ENCODE results near the gene C2CD4C.
"Not testable (repeated sequence)": the region's sequence is repeated elsewhere in the genome, so short reads cannot be mapped to it uniquely, and the experiment has no call there.

The C2CD4C gene

DNA sequence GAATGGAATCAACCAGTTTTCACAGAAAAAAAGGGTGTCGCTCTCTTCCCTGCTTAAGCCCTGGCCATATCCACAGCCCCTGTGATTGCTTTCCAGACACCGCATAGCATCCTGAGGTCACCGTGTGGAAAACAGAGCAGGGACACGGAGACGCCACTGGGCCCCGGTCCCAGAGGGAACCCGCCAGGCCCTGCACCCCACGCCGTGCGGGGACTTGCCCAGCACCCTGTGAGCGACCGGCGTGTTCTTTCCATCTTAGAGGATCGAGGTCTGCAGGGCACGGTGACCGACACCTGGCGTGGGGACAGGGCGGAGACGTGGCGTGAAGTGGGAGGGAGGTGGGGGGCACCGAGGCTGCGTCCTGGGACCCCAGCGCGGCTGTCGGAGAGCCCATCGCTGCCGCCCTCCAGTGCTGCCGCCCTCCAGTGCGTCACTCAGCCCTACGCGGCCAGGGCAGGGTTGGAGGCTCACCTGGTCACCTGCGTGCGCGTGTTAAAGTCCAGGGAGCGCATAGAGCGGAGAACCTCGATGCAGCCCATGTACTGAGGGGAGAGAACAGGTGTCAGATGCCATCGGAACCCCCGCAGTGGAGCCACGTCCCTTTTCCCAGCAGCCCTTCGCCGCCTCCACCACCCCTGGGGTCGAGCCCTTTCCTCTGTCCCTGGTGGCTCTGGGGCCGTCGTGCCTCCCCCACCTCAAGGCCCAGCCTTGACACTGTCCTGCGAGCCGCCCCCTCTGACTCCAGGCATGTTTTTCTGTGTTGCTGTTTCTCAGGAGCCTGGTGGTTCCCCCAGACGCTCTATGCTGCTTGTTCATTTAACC is 31.7 kb upstream of the C2CD4C start:
- Histone ChIP-seq H3K4me3 (no peak overlapping the region), H3K27ac (no peak overlapping the region)

DNA sequence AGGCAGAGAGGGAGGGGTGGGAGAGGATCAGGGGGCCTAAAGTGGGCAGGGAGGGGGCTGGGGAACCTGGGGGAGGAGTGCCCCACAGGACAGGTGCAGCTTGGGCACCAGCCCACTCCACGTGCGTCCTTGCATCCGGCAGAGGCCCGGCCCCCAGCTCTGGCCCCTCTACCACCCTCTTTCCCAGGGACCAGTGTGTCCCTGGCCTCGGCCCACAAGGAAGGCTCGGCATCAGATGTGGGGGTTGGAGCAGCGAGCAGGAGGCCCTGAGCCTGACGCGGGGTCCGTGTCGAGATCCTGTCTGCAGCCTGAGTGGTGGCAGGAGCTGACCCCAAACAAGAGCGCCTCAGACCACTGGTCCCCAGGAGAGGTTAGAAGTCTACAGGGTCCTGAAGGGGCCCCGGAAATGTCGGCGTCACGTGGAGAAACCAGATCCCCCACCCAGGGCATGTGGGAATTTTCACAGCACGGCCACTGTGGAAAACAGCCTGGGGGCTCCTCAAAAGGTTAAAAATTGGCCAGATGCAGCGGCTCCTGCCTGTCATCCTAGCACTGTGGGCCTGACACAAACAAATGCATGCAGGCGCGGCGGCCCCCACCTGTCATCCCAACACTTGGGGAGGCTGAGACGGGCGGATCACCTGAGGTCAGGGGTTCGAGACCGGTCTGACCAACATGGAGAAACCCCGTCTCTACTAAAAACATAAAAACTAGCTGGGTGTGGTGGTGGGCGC is 30.4 kb upstream of the C2CD4C start:
- Histone ChIP-seq H3K27ac (no peak overlapping the region), H3K4me3 (no peak overlapping the region)

DNA sequence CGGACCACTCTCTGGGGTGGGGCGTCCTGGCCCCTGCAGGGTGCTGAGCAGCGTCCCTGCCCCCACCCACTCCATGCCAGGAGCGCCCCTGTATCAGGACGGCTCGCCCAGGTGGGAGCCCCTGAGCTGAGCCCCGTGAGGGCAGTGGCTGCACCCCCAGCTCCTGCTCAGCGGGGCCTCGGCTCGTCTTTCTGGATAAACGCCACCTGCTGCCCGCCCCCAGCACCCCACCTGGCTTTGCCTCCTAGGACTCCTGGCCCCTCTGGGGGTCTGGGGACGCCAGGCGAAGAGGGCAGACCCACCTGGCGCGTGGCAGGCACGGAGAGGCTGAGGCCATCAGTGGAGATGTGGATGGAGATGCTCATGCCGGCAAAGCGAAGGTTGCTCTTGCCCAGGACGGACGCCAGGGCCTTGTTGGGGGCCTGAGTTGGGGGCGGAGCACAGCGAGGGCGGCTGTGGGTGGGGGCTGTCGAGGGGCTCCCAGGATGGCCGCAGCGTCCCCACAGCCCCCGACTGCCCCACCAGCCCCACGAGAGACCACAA is 29.5 kb upstream of the C2CD4C start:
- H3K4me3 ChIP-seq: no peak overlapping the region
- no peak overlapping the region for H3K27ac ChIP-seq

DNA sequence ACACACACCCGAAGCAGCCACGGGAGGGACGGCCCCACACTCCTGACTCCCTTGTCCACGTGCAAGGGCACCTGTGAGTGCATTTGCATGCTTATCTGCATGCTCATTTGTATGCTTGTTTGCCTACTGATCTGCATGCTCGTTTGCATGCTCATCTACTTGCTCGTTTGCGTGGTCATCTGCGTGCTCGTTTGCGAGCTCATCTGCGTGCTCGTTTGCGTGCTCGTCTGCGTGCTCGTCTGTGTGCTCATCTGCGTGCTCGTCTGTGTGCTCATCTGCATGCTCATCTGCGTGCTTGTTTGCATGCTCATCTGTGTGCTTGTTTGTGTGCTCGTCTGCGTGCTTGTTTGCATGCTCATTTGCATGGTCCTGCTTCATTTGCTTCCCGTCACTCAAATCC is 28.1 kb upstream of the C2CD4C start:
- no peak overlapping the region for H3K27ac ChIP-seq

DNA sequence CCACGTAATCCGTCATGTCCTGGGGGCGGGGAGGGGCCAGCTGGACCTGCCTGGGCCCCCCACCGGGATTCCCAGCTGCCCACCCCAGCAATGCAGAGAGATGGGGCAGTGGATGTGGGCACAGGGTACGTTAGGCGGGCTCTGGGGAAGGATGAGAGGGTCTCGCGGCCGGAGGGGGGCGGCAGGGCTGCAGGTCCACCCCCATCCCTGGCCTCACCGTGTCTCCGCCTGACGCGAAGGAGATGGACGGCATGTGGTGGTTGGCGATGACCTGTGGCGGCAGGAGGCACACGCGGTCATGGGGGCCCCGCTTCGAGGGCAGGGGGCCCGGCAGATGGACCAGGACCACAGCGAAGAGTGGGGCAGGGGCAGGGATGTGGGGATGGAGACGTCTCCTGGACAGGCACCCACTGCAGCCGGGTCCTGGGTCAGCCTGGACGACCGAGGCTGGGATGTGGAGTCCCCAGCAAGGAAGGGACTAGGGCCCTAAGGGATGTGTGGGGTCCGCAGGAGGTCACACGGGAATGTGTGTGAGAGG is 27.5 kb upstream of the C2CD4C start:
- H3K4me3 ChIP-seq: no peak overlapping the region
- no peak overlapping the region for H3K27ac ChIP-seq

More for the DNA sequence above, 28.1 kb upstream of the C2CD4C start:
- H3K4me3 ChIP-seq: no peak overlapping the region

DNA sequence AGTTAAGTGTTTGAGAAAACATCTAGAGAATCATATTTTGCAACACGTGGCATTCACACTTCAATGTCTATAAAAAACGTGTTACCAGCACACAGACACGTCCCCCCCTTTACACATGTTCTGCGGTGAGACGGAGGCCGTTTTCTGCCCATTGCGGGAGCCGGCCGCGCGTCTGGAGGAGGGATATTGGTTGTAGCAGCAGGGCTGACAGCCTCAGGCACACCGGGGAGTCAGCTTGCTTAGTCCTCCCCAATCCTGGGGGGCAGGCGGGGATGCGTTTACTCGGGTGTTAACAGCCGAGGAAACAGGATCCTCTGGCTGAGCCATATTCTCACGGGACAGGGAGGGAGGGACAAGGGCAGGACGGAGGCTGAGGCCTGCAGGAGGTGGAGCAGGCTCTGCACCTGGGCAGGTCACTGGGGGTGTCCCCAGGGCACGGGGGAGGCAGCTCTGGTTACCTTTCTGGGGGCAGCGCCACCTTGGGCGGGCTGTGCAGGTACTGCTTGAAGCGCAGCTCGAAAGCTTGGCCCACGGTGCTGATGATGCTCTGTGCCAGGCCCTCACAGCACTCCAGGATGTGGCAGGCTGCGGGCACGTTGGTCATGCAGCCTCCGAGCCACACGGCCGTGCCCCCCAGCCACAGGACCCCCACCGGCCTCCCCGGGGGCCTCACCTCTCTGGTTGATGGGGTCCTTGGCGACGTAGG is 26.9 kb upstream of the C2CD4C start:
- no peak overlapping the region for H3K27ac ChIP-seq

DNA sequence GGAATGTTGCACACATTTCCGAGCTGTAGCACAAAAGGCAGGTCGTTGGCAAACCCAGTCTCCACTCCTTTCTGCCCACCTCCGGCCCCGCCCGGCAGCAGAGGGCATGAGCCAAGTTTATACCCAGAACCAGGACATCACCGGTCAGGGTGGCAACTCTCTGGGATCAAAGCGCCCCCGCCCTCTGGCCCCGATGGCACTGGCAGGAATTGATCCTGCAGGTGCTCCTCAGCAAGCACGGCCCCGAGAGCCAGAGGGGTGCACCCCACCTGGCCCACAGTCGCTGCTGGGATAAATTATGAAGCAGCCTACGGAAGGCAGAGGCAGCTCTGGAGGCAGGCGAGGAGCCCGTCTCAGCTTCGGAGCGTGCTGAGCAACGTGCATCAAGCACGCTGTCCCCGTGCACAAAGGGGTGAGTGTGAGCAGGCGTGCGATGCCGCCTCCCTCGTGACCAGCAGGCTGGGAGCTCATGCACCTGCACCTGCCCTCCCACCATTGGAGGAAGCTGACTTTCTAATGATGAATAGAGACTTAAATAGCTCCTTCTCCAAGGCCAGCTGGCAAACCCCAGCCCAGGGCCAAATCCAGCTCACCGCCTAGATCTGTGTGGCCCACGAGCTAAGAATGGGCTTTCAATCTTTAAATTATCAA is 26.2 kb upstream of the C2CD4C start:
- Histone ChIP-seq H3K4me3 (no peak overlapping the region), H3K27ac (no peak overlapping the region)

More for the DNA sequence above, 26.9 kb upstream of the C2CD4C start:
- no peak overlapping the region for H3K4me3 ChIP-seq

DNA sequence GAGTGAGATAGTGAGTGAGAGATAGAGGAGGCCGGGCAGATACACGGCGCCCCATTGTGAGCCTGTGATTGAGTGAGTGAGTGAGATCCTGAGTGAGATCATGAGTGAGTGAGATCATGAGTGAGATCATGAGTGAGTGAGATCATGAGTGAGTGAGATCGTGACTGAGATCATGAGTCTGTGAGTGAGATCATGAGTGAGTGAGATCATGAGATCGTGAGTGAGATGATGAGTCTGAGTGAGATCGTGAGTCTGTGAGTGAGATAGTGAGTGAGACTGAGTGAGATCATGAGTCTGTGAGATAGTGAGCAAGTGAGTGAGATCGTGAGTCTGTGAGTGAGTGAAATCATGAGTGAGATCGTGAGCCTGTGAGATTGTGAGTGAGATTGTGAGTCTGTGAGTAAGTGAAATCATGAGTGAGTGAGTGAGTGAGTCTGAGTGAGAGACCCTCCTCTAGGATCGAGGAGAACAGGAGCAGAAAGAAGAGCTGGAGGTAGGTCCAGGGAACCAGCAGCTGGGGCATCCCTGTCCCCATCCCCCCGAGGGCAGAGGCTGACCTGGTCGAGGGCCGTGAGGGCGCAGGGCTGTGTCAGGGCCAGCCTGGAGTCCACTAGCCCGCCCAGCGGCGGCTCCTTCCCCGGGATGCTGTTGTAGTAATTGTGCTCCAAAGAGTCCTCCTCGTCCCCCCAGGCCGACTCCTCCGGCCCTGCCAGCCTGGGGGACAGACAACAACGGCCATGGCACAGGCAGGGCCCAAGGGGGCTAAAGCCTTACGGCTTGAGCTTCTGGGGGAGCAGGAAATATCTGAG is 25.4 kb upstream of the C2CD4C start:
- no peak overlapping the region for H3K27ac ChIP-seq

DNA sequence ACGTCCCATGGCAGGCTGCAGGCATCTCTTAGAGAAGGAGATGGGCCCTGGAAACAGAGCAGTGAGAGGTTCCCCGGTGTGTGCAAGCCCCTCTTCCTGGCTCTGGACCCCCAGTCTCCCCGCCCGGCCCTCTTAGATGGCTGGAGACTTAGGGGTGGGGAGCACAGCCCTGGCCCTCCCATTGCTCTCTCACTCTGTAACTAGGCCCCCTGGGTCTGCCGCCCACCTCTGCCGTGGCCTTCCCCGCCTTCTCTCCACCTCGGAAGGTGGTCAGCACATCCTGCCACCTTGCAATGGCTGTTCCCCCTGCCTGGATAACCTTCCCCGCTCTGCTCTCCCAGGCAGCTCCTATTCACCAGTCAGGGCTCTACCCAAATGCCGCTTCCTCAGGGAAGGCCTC is 21.8 kb upstream of the C2CD4C start:
- H3K4me3 ChIP-seq: no peak overlapping the region
- H3K27ac ChIP-seq: no peak overlapping the region

More for the DNA sequence above, 25.4 kb upstream of the C2CD4C start:
- H3K4me3 ChIP-seq: no peak overlapping the region

DNA sequence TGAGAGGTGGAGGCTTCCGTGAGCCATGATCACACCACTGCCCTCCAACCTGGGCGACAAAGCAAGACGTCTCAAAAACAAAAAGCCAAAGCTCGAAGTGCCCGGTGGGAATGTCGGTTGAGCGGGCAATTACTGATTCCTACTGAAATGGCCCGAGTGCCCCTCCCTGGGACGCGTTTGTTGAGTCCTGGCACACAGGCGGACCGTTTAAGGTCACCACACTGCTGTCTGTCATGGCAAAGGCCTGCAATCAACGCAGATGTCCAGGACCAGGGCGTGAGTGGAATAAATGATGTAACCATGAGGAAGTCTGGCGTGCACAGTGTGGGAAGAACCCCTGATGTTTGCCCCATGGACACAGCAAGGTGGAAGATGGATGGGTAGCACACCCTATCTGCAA is 19.2 kb upstream of the C2CD4C start:
- no peak overlapping the region for H3K27ac ChIP-seq
- no peak overlapping the region for H3K4me3 ChIP-seq

DNA sequence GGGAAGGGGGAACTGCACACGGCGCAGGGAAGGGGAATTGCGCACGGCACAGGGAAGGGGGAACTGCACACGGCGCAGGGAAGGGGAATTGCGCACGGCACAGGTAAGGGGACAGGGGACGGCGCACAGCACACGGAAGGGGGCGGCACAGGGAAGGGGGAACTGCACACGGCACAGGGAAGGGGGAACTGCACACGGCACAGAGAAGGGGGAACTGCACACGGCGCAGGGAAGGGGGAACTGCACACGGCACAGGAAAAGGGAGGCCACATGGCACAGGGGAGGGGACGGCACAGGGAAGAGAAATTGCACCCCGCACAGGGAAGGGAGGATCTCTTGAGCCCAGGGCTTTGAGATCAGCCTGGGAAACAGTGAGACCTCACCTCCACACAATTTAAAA is 18.7 kb upstream of the C2CD4C start:
- not testable (repeated sequence) for H3K4me3 ChIP-seq, H3K27ac ChIP-seq

DNA sequence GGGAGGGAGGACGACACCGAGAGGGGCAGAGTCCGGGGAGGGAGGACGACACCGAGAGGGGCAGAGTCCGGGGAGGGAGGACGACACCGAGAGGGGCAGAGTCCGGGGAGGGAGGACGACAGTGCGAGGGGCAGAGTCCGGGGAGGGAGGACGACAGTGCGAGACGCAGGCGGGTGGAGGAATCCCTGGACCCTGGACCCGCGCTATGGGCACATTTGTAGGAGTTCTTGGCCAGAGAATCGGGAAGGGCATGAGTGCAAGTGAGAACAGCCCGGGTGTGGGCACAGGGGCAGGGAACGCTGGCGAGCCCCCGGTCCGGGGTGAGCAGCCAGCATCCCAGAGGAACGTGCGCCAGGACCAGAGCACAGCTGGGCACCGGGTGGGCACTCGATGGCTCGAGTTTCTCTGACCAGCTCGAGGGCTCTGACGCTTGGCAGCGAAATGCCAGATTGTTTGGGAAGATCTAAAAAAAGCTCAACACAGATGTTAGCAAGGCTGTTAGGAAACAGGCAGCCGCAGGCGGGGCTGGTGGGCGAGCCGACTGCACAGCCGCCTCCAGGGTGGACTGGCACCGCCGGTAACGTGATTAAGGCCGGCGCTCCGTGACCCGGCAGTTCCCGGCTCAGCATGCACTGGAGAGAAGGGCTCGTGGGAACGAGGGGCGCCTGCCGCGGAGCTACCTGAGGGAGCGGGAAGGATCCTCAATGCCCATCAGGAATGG is 17.9 kb upstream of the C2CD4C start:
- Histone ChIP-seq H3K27ac (no peak overlapping the region), H3K4me3 (no peak overlapping the region)

DNA sequence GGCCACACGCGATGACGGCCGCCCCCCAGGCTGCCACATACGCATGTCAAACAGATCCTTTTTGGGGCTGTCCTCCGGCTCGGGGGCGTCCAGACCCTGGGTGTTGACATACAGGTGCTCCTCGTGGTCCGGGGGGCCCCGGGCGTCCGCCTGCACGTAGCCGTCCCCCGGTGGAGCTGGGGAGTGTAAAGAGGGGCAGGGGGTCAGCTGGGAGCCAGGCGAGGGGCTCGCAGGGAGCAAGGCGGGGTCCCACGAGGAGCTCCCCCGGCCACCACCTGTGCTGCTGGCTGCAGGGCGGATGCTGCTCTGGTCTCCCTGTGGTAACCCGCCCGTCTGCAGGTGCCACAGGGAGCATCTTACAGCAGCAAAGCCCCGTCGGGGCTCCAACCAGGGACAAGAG is 16.1 kb upstream of the C2CD4C start:
- Histone ChIP-seq H3K27ac (no peak overlapping the region), H3K4me3 (no peak overlapping the region)

DNA sequence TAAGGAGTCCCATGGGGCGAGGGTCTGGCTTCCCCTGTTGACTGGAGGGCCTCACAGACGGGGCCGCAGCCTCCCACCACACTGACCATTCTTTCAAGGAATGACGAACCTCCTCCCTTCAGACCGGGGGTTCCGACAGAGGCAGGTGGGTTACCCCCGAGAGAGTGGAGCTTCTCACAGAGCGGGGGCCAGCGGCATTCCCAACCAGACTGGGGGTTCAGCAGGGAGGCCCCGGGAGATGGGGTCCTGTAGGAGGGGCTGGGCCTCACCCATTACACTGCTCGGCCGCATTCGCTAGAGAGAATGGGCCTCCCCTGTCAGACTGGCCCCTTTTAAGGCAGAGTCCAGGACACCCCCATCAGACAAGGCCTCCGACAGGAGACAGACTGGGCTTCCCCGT is 15.6 kb upstream of the C2CD4C start:
- no peak overlapping the region for H3K4me3 ChIP-seq

DNA sequence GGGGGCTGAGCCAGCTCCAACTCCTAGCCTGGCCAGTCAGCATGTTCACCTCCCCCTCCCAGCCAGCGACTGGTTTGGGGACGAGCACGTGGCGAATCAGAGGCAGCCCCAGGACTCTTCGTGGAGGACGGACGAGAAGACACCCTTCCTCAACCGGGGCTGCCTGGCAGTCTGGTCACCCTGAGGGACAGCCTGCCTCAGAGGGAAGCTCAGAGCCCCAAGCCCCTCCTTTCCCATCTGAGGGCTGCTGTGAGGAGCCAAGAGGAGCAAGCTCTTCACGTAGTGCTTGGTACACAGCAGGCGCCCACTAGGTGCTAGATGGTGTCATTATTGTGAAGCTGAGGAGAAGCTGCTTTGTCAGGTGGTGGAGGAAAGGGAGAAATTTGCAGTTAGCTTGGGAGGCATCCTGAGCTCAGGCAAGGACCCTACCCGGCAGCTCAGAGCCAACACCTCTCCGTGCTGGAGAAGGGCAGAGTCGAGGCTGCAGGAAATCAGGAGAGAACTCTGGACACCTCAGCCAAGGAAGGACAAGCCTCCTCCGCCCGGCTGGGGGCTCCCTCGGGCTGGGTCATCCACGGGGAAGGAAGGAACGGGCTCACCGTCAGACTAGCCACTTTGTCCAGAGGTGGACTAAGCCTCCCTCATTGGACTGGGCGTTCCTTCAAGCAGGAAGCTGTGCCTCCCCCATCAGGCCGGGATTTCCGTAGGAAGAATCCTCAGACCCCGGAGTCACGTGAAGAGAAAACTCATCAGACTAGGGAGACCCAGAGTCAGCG is 14.9 kb upstream of the C2CD4C start:
- H3K27ac ChIP-seq: no peak overlapping the region
- no peak overlapping the region for H3K4me3 ChIP-seq

More for the DNA sequence above, 15.6 kb upstream of the C2CD4C start:
- H3K27ac ChIP-seq: no peak overlapping the region

DNA sequence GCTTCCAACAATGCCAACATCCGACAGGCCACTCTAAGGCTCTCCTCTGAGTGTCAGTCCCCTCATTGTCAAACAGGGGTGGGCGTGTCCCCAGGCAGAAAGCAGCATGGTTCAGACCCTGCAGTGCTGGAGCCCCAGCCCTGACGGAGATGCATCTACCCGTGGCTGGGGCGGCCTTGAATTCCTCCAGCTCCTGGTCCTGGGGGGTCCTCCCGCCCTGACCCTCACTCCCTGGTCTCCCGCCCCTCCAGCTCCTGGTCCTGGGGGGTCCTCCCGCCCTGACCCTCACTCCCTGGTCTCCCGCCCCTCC is 13.9 kb upstream of the C2CD4C start:
- not testable (repeated sequence) for H3K4me3 ChIP-seq, H3K27ac ChIP-seq

DNA sequence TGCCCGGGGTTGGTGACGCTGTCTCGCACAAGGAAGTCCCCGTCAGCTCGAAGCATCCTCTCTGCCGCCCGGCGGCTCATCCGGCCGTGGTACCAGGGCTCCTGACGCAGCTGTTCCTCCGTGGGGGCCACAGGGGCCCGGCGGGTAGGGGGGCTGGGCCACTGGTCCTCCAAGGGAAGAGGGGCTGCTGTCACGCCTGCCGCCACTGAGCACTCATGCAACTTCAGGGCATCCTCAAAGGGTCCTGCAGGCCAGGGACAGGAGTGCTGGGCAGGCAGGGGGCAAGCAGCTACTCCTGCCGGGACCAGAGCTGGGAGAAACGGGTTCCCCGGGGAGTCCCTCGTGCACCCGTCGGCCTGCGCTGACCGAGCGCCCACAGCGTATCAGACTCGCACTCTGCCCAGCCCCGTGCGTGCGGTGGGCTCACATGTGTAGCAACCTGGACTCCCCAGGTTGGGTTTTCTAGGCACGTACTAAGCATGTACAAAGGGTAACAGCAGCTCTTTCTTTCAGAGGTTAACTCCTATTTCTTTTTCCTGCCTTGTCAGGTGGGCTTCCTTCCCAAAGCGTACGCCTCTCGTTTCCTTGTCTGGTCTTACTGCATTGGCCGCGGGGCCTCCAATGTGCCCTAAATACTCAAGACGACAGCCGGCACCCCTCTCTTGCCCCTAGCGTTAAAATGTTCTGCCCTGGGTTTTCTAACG is 13.4 kb upstream of the C2CD4C start:
- no peak overlapping the region for H3K27ac ChIP-seq
- no peak overlapping the region for H3K4me3 ChIP-seq
